Endothelial cell of umbilical vein (primary cell): Measurements from ENCODE around the gene BMP8A. TPM values are rescaled to one million over a fixed set of nuclear protein-coding genes. Genes with fewer than 3 reads are reported as not detected.

Source experiments
- BruUV-seq: library from RNA; stranded (reverse); fragments of 400-500 nt; replicated peaks from 2 replicates; lab custom pipeline; 2021; lab: Mats Ljungman, UMichigan
- CTCF ChIA-PET: fragments of 300-600, 350-600 bp; sonication (Branson Sonifier 250); formaldehyde crosslinking; loops from one replicate; lab custom pipeline; 2021; ENCODE audit warnings: antibody characterized with exemption, inconsistent platforms; lab: Charles Lee
- POLR2A ChIA-PET: fragments of 300-600, 350-600 bp; sonication (Branson Sonifier 250); formaldehyde crosslinking; loops from one replicate; lab custom pipeline; 2021; ENCODE audit warnings: antibody characterized with exemption, inconsistent platforms; lab: Charles Lee
- DNase-seq: peaks from one replicate; pipeline ENCODE4 v3.0.0-alpha.2; 2011; ENCODE audit warnings: low read depth, low spot score
- FAIRE-seq: peaks from 2 replicates; lab custom pipeline; 2011; peaks lifted over from hg19 to GRCh38; lab: Jason Lieb, UNC
- H2AFZ ChIP-seq: 2 replicates; pipeline ENCODE4 v1.6.0; 2012; ENCODE audit warnings: low read depth, low read length, control low read depth, inconsistent platforms
- H3K27ac ChIP-seq: 2 replicates; pipeline ENCODE4 v1.5.1; 2011; ENCODE audit warnings: low read depth, mild to moderate bottlenecking, control low read depth, low read length, moderate library complexity; ENCODE audit not compliant: insufficient read depth
- H3K27me3 ChIP-seq, 2 experiments: 2 replicates each; pipeline versions ENCODE4 v1.6.0 to v1.6.1; 2011; ENCODE audit warnings: low read length in 2 of 2, mixed read lengths in 1 of 2; ENCODE audit not compliant: control insufficient read depth in 2 of 2, insufficient read depth in 2 of 2
- H3K36me3 ChIP-seq, 2 experiments: 2 replicates in 1 of 2; 3 replicates in 1 of 2; pipeline ENCODE4 v1.5.1; 2011; ENCODE audit warnings: low read length in 2 of 2, mild to moderate bottlenecking in 1 of 2, moderate library complexity in 1 of 2; ENCODE audit not compliant: control insufficient read depth in 2 of 2, insufficient read depth in 2 of 2; ENCODE audit errors: extremely low read depth in 1 of 2
- H3K4me1 ChIP-seq: 3 replicates; pipeline ENCODE4 v1.5.1; 2011; ENCODE audit warnings: mild to moderate bottlenecking, low read length; ENCODE audit not compliant: control insufficient read depth, insufficient read depth; ENCODE audit errors: extremely low read depth
- H3K4me2 ChIP-seq: 2 replicates; pipeline ENCODE4 v1.6.1; 2011; ENCODE audit warnings: low read length, control low read depth, mixed read lengths; ENCODE audit not compliant: insufficient read depth
- H3K4me3 ChIP-seq, 3 experiments: fragments of 200-600 bp in 1 of 3; sonication (generic), shearing (Covaris generic) in 1 of 3; replicated peaks in 1 of 3; 2 replicates each; pipeline ENCODE4 v1.5.1; 2011 to 2016; ENCODE audit warnings: control low read depth in 3 of 3, low read length in 3 of 3, mild to moderate bottlenecking in 2 of 3, inconsistent platforms in 1 of 3, low read depth in 1 of 3, moderate library complexity in 1 of 3; ENCODE audit not compliant: insufficient read depth in 1 of 3
- H3K79me2 ChIP-seq: 2 replicates; pipeline ENCODE4 v1.6.0; 2012; ENCODE audit warnings: low read length, inconsistent platforms; ENCODE audit not compliant: control insufficient read depth, insufficient read depth
- H3K9ac ChIP-seq: replicated peaks from 2 replicates; pipeline ENCODE3; 2011; ENCODE audit warnings: low read length, control low read depth; ENCODE audit not compliant: insufficient read depth; ENCODE audit errors: extremely low read depth
- H3K9me1 ChIP-seq: replicated peaks from 3 replicates; pipeline ENCODE4 v1.6.0; 2011; ENCODE audit warnings: mild to moderate bottlenecking, low read length; ENCODE audit not compliant: control insufficient read depth, insufficient read depth; ENCODE audit errors: extremely low read depth
- H3K9me3 ChIP-seq: replicated peaks from 2 replicates; pipeline ENCODE4 v1.5.1; 2012; ENCODE audit warnings: low read length, inconsistent platforms; ENCODE audit not compliant: control insufficient read depth, insufficient read depth
- H4K20me1 ChIP-seq: replicated peaks from 2 replicates; pipeline ENCODE3; 2011; ENCODE audit warnings: mild to moderate bottlenecking, low read length; ENCODE audit not compliant: control insufficient read depth, insufficient read depth; ENCODE audit errors: extremely low read depth
- EZH2 ChIP-seq: IDR thresholded peaks from 2 replicates; pipeline ENCODE4 v1.6.1; 2012; ENCODE audit warnings: borderline replicate concordance, low read depth, mild to moderate bottlenecking, moderate library complexity, low read length, inconsistent platforms; ENCODE audit not compliant: severe bottlenecking
- FOS ChIP-seq: IDR thresholded peaks from 2 replicates; pipeline ENCODE4 v1.6.1; 2011; ENCODE audit warnings: mild to moderate bottlenecking, low read length, moderate library complexity, borderline replicate concordance; ENCODE audit not compliant: insufficient read depth
- GATA2 ChIP-seq: IDR thresholded peaks from 2 replicates; pipeline ENCODE4 v1.7.0; 2011; ENCODE audit warnings: low read depth, mild to moderate bottlenecking, moderate library complexity, mixed read lengths, low read length; ENCODE audit not compliant: insufficient read length, insufficient read depth
- JUN ChIP-seq: IDR thresholded peaks from 2 replicates; pipeline ENCODE4 v1.6.1; 2011; ENCODE audit warnings: borderline replicate concordance, low read depth; ENCODE audit not compliant: insufficient read length, insufficient read depth
- MYC ChIP-seq: IDR thresholded peaks from one replicate; pipeline ENCODE4 v1.6.1; 2011; ENCODE audit warnings: mild to moderate bottlenecking, low read depth, low read length
- POLR2A ChIP-seq: IDR thresholded peaks from 2 replicates; pipeline ENCODE4 v1.6.1; 2012; ENCODE audit warnings: low read depth, mild to moderate bottlenecking, control low read depth, low read length
- POLR2AphosphoS5 ChIP-seq: IDR thresholded peaks from 2 replicates; pipeline ENCODE4 v1.6.1; 2012; ENCODE audit warnings: low read depth, mild to moderate bottlenecking, control low read depth, low read length, moderate library complexity; ENCODE audit not compliant: insufficient read depth
- dilution Hi-C: fragments of 300-500 bp; cut with MboI; formaldehyde crosslinking; loops from one replicate; pipeline ENCODE4 v1.15.0; 2019; ENCODE audit warnings: low sequenced_read_pairs; ENCODE audit not compliant: extremely low pct_ligation_motif_present
- intact Hi-C: fragments of 100-400 bp; cut with micrococcal nuclease; formaldehyde crosslinking; loops from one replicate; pipeline ENCODE4 v1.10.0; 2022
- polyA plus RNA-seq, 4 experiments: library from polyadenylated mRNA; depleted of rRNA in 3 of 4; stranded (reverse) in 3 of 4; unstranded in 1 of 4; fragments of >200 nt; gene quantifications; 2 replicates each; pipeline versions ENCODE4 v1.2.1 to v1.2.3, GENCODE V29; 2011 to 2012; ENCODE audit warnings: missing spikeins in 1 of 4
- total RNA-seq: library from RNA; stranded (reverse); gene quantifications from 2 replicates; pipeline ENCODE4 v1.2.3, GENCODE V29; 2021
- TF ChIP-seq, protein P1 (sequence below), 2 donors: IDR thresholded peaks; 1 replicate in 1 of 2; 2 replicates in 1 of 2; pipeline ENCODE4 v1.5.1; 2011; ENCODE audit warnings: low read length in 2 of 2, mild to moderate bottlenecking in 2 of 2, moderate library complexity in 2 of 2, control low read depth in 1 of 2, inconsistent platforms in 1 of 2, low read depth in 1 of 2; ENCODE audit not compliant: insufficient read depth in 1 of 2; ENCODE audit errors: extremely low read depth in 1 of 2
- TF ChIP-seq, protein P2 (sequence below): IDR thresholded peaks from 2 replicates; pipeline ENCODE4 v1.6.1; 2011; ENCODE audit not compliant: insufficient read depth, insufficient read length

The BMP8A gene
- total and polyA plus RNA-seq, 2 donors (not counting 3 experiments of a cell fraction or from before 2014, with no cell fraction given): 0.25 to 0.44 TPM

DNA sequence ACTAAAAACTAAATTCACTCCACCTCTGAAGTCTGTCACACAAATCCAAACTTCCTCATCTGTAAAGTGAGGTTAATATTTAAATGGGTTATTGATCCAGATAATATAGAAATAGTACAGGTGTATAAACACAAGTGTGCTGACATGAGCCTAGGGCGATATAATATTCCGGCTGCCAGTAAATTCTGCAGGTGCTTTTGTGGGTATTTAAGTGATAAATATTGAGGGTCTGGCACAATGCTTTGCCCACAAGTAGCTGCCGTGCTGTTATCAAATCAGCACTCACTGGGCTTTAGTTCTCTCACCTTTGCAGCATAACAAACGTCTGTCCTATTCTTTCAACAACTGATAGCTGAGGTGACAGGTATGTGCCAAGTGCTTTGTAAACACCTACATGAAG is 77.6 kb downstream of the BMP8A start:
- dilution Hi-C loops: no loop called here
- H3K4me3 ChIP-seq: no peak overlapping the region
- H3K9me1 ChIP-seq: no peaks in the 10 kb centered on the region
- H3K4me1 ChIP-seq: peaks cover 17% of the 10 kb centered on the region
- CTCF ChIA-PET: no interaction called here
- no peak overlapping the region for H3K27ac ChIP-seq
- FAIRE-seq (no peak), DNase-seq (no peak)
- H3K36me3 ChIP-seq: peaks cover 64 to 66% of the 10 kb centered on the region in 2 experiments
- no peaks in the 10 kb centered on the region for H3K27me3 ChIP-seq
- H2AFZ ChIP-seq: no peak overlapping the region
- no TSS peak for BruUV-seq
- intact Hi-C loops: no loop called here
- H4K20me1 ChIP-seq: peaks cover 7% of the 10 kb centered on the region
- TF ChIP-seq JUN (no peak), FOS (no peak), POLR2AphosphoS5 (no peak), EZH2 (no peak), GATA2 (no peak), MYC (no peak), POLR2A (no peak)
- TF ChIP-seq, protein P1, sequence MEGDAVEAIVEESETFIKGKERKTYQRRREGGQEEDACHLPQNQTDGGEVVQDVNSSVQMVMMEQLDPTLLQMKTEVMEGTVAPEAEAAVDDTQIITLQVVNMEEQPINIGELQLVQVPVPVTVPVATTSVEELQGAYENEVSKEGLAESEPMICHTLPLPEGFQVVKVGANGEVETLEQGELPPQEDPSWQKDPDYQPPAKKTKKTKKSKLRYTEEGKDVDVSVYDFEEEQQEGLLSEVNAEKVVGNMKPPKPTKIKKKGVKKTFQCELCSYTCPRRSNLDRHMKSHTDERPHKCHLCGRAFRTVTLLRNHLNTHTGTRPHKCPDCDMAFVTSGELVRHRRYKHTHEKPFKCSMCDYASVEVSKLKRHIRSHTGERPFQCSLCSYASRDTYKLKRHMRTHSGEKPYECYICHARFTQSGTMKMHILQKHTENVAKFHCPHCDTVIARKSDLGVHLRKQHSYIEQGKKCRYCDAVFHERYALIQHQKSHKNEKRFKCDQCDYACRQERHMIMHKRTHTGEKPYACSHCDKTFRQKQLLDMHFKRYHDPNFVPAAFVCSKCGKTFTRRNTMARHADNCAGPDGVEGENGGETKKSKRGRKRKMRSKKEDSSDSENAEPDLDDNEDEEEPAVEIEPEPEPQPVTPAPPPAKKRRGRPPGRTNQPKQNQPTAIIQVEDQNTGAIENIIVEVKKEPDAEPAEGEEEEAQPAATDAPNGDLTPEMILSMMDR (IDR thresholded peaks at IDR 0.05; ENCODE audit: extremely low read depth in 1 of 2, insufficient read depth in 1 of 2, low read depth in 1 of 2, low read length in 2 of 2): no peak
- TF ChIP-seq, protein P2, sequence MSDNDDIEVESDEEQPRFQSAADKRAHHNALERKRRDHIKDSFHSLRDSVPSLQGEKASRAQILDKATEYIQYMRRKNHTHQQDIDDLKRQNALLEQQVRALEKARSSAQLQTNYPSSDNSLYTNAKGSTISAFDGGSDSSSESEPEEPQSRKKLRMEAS: no peak
- no peak overlapping the region for H3K9ac ChIP-seq
- H3K4me2 ChIP-seq: no peak overlapping the region
- POLR2A ChIA-PET: no interaction called here
- H3K9me3 ChIP-seq: no peaks in the 10 kb centered on the region
- peaks cover 60% of the 10 kb centered on the region for H3K79me2 ChIP-seq
